HG03060 (cell line): ENCODE measurements around the gene NFASC.

Source experiments
- ATAC-seq: cut with Tn5 transposase; IDR thresholded peaks from one replicate; pipeline ENCODE4 v1.9.1; 2021; ENCODE audit warnings: low read depth, moderate number of reproducible peaks; ENCODE audit not compliant: unreplicated experiment

Gene NFASC

GRCh38 chr1:204924013-204924759 lies 53.5 kb downstream of the NFASC start:
- ATAC-seq, result no peak

DNA sequence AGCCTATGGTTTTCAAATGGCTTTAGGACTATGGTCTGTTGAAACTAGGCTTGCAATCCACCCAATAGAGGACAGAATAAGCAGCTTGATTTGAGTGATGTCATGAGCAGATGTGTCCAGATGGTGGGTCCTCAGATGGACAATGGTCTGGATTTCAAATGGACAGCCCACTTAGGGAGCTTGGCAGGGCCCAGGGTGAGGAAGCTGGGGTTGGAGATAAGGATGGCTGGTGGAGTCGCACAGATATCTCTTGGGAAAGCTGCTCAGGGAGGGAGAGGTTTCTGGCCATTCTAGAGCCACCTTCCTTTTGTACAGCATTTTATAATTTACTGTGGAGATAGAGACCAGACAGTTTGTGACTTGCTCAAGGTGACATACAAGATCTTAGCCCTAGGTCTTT lies 55.0 kb downstream of the NFASC start:
- ATAC-seq, result no peak

DNA sequence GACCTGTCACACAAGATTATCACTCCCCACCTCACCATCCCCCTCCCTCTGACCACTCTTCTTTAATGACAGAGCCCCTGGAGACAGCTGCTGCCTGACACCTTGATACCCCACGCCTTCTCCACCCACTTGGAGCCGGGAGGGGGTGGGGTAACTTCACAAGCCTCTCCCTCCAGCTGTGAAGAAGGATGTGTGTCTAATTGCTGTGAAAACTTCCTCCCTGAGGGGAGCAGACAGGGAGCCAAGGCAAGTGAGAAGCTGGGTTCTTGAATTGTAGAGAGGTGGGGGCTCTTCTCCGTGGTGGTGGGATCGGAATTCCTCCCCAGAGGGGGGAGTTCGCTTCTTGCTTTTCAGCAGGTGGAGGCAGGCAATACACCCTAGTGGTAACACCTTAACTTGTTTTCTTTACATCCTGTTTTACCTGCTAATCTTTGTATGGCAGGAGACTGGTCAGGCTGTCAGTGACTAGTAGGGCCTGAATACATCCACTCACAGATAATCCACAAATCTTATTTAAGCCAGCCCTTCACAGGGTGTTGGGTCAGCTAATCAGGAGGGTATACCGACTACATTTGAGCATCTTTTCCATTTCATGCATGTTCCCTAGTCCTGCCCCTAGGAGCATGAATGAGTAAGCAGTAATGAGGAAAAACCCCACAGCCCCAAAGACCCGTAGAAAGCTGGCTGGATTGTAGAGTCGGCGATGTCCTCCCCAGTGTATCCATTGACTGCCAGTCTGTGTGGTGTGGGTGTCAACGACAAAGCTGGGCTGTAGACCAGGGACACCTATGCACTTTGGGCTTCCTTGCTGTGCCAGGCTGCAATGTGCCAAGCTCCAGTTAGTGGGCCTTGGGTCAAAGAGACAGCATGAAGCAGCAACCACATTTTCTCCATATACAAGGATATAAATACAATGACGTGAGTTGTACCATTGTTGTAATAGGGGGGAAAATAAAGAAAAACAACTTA lies 57.3 kb downstream of the NFASC start:
- no peak for ATAC-seq

GRCh38 chr1:204928671-204929486 lies 58.2 kb downstream of the NFASC start:
- ATAC-seq, result no peak

DNA sequence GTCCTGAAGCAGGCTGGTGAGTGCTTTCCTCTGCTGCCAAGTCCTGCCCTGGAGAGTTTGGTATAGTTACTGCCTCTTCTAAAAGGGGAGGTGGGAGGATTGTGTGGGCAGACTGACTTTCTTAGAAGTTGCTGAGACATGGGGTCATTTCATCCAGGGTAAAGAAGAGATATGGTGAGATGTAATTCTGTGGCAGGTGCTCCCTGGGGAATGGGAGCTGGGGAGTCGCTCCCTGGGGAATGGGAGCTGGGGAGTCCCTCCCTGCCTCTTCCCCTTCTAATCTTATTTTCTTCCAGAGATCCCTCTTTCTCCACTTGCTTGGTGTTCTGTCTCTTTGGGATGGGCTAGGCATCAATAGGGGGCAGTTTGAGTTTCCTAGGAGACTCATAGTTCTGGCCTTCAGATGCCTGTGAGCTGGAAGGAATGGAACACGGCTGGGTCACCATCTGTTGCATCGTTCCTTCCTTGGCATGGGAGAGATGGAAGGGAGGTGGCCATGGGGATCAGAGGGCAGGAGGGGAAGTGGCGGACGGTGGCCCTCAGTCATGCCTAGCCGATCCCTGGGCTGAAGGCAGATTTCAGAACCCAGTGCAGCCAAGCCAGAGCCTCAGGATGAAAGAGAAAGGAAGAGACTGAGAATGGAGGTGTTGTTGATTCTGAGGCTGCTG lies 59.0 kb downstream of the NFASC start:
- no peak for ATAC-seq

DNA sequence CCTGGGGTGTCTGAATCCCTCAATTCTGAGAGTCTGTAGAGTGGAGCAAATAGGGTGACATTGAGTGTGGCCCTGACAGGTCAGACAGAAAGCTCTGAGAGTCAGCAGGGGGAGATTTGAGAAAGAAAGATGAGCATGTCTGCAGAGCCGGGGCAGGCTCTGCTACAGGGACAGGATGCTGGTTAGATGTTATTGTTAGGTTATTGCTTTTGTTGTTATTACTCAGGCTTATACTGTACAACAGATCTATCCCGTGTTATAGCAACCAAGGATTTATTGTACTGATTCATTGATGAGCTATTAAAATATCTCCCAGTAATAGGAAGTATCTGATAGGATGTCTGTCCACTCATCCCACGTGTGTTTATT lies 59.5 kb downstream of the NFASC start:
- ATAC-seq, result no peak

GRCh38 chr1:204931313-204931712 lies 60.7 kb downstream of the NFASC start:
- no peak for ATAC-seq

GRCh38 chr1:204931768-204932572 lies 61.3 kb downstream of the NFASC start:
- ATAC-seq, result no peak

GRCh38 chr1:204932573-204932909 lies 61.9 kb downstream of the NFASC start:
- no peak for ATAC-seq

- ATAC-seq, result no peak
Observed at GRCh38 chr1:204935155-204935554, 64.5 kb downstream of the NFASC start.

DNA sequence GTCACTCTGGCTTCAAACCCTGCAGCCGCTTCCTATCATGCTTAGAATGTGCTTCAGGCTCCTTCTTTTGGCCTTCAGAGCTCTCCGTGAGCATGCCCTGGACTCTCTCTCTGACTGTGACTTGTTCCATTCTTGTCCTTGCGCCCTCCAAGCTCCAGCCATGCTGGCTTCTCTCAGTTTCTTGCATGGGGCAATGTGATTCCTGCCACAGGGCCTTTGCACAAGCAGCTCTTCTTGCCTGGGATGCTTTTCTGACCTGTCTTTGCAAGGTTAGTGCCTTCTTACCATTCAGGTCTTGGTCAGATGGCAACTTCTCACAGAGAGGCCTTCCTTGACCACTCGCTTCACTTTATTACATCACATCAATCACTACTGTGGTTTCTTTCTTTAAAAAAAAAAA lies 66.1 kb downstream of the NFASC start:
- ATAC-seq, result no peak

- no peak for ATAC-seq
Observed at GRCh38 chr1:204937901-204938300, 67.2 kb downstream of the NFASC start.

- no peak for ATAC-seq
Observed at GRCh38 chr1:204940591-204940990, 69.9 kb downstream of the NFASC start.

DNA sequence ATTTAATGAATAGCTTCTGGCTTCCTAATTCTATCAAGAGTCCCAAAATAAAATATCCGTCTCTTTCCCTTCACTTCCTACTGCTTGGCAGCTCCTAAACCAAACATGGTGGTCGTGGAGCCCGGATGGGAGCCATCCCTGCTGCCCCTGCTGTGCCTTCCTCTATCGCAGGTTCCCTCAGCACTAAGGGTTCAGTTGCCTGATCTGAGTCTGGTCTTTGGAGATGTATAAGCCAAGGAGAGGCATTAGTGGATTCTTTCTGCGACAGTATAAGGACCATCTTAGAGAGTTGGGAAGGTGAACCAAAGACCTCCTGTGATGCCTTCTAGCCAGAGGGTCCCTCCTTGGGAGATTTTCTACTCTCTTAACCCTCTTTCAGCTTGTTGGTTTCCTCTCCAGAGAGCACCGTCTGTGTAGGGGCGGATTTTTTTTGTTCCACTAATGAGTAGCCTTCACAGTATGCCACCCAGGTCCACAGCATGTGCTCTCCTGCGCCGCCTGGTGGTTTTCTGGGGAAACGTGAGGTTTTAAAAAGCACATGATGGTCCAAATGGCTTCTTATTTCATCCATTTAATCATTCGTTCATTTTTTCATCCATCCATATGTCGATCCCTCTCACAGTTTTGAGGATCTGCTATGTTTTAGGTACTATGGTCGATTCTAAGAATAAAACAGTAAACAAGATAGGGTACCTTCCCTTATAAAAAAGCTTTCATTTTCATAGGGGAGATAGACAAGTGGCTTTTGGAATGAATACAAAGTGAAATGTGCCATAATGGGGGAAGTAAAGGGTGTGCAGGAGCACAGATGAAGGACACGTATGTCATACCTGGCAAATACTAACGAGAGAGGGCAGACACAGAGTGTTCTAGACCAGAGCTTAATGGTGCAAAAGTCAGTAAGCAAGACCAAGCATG lies 71.0 kb downstream of the NFASC start:
- no peak for ATAC-seq

DNA sequence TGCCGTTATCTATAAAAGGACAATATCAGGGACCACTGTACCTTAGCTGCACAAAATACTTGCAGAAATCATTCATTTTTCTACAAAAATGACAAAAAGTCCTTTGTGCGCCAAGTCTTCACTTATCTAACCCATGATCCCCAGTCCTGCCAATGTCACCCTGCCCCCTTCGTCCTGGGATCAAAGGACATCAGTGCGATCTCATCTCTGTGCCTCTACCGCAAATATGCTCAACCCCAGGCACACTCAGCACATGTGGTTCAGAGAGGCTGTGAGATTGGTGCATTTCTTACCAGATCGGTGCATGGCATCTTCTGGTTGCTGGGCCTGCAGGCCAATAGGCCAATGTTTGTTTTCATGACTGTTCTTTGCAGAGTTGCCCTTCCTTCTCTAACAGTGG lies 72.8 kb downstream of the NFASC start:
- ATAC-seq, result no peak

GRCh38 chr1:204944662-204945061 lies 74.0 kb downstream of the NFASC start:
- ATAC-seq, result no peak

DNA sequence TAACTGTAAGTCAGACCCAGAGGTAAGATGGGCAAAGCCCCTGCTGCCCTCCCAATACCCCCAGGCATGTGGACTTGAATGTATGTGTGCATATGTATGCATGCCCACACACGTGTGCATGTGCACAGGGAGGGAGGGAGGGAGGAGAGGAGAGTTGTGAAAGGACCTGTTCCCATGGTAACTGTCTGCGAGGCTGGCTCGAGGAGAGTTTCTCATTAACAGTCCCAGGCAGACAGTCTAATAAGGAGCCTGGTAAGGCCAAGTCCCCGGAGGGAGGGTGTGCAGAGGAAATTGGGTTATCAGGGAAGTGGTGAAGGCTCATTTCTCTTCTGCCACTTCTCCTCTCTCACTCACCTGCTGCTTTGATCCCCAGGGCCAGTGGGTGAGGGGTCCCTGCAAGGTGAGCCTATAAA lies 74.9 kb downstream of the NFASC start:
- ATAC-seq, result no peak

DNA sequence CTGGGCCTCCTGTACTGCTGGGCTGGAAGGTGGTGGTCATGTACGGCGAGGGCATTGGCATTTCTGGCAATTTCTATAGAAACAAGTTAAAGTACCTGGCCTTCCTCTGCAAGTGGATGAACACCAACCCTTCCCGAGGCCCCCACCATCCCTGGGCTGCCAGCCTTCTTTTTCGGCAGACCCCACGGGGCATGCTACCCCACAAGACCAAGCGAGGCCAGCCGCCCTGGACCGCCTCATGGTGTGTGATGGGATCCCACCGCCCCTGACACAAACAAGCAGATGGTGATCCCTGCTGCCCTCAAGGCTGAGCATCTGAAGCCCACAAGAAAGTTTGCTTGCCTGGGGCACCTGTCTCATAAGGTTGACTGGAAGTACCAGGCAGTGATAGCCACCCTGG lies 76.0 kb downstream of the NFASC start:
- ATAC-seq, result no peak

DNA sequence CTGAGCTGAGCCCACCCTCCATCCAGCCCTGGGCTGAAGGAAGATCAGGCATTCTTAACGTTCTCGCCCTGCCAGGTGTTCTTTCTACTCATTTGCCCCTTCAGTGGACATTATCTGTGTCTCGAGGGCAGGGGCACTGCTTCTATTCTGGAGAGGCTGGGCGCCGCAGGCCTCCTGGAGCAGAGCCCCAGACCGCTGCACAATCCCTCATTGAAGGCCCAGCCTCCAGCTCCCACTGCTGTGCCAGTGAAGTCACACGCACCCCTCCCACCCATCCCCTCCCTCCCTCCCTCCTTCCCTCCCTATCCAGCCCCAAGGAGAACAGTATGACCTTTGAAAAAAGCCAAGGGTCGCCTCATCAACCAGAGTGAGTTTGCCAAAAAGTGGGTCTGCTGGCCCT lies 76.7 kb downstream of the NFASC start:
- no peak for ATAC-seq
